ENCODE results near the gene MYO18B.

Gene MYO18B

DNA sequence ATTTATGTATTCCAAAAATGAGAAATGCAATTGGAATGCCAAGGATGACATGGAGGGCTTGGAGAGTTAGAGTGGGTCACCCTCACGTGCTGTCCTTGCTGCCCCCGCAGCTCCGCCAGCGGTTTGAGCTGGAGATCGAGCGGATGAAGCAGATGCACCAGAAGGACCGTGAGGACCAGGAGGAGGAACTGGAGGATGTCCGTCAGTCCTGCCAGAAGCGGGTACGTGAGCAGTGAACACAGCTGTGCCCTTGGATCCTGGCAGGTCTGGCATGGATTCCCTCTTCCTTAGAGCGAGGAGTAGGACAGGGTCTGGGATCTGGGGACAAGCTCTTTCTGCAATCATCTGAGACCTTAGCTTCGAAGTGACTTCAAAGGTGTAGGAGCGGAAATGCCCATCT is 166.2 kb downstream of the MYO18B start:
- no peak for DNase-seq (ENCODE audit: low read depth)
- no peak overlapping the region for H3K4me3 ChIP-seq (ENCODE audit: control insufficient read depth, low read depth, low read length)
- TF ChIP-seq CTCF (IDR thresholded peaks at IDR 0.05; ENCODE audit: control insufficient read depth, insufficient read depth, low read depth, low read length, missing control alignments), result no peak

GRCh38 chr22:25908755-25909154 is 166.8 kb downstream of the MYO18B start:
- no peak overlapping the region for H3K4me3 ChIP-seq (ENCODE audit: control insufficient read depth, low read depth, low read length)
- DNase-seq (ENCODE audit: low read depth), result no peak
- no peak for TF ChIP-seq CTCF (IDR thresholded peaks at IDR 0.05; ENCODE audit: control insufficient read depth, insufficient read depth, low read depth, low read length, missing control alignments)

DNA sequence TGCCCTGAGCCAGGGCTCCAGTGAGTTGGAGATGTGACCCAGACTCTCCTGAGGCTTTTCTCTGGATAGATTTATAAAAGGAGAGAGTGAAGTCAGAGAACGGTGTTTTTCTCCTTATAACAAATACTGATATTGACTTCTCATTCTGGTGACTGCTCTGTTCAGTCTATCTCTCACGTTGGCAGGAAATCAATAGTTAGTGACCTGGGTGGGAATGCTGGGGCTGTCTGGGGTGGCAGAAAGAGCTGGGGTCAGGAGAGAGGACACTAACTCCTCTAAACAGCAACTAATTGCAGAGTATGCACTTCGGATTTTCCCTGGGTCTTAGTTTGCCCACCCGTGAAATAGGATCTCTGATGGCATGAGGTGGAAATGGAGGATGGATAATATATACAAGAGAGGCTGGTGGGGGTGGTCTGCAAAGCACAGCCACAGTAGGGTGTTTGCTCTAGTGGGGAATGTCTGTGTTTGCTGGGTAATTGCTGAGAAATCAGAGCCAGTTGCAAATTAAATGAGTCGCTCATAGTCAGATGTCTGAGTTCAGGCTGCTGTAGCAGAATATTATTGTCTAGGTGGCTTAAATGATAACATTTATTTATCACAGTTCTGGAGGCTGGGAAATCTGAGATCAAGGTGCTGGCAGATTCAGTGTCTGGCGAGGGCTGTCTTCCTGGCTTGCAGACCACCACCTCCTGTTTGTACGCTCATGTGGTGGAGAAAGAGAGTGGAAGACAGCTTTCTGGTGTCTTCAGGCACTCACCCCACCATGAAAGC is 167.8 kb downstream of the MYO18B start:
- no peak for TF ChIP-seq CTCF (IDR thresholded peaks at IDR 0.05; ENCODE audit: control insufficient read depth, insufficient read depth, low read depth, low read length, missing control alignments)
- no peak for DNase-seq (ENCODE audit: low read depth)
- no peak overlapping the region for H3K4me3 ChIP-seq (ENCODE audit: control insufficient read depth, low read depth, low read length)

DNA sequence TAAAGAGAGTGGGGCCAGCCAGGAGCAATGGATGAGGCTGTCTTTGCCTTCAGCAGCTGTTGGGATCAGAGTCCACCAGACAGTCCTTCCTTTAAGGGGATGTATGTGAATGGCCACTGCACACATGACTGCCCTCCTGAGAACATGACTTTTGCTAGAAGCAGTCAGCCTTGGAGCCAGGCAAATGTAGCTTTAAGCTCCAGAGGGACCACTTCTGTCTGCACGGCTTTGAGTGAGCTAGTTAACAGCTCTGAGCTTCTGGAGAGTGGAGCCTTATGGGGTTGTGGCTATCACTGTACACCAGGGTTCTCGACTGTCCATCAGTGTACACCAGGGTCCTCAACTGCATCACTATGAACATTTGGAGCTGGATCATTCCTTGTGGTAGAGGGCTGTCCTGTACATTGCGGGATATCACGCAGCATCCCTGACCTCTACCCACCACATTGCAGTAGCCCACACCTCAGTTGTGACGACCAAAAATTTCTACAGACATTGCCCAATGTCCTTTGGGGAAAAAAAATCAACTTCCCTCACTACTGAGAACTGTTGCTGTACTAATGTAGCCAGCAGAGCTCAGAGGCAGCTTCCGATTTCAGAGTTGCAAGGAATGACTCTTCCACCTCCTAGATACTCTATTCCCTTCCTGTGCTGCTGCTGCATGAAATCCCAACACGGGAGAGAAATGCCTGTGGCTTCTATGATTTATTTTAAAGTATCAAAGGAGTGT is 169.4 kb downstream of the MYO18B start:
- no peak for DNase-seq (ENCODE audit: low read depth)
- TF ChIP-seq CTCF (IDR thresholded peaks at IDR 0.05; ENCODE audit: control insufficient read depth, insufficient read depth, low read depth, low read length, missing control alignments), result no peak
- H3K4me3 ChIP-seq (ENCODE audit: control insufficient read depth, low read depth, low read length), result no peak overlapping the region

DNA sequence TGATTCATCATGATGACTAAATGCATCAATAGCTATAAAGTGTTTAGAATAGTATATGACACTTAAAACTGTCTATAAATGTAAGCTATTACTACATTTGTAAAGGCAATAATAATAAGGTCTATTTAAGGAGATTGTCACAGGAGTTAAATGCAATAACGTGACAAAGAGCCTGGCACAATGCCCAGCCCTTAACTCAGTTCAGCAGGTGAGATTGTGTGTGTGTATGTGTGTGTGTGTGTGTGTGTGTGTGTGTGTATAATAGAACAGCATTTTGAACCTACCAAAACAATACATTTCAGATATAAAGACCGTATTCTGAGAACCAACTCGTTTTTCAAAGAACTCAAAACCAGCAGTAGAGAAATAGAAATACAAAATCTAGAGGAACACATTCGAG is 177.5 kb downstream of the MYO18B start:
- no peak overlapping the region for H3K4me3 ChIP-seq (ENCODE audit: control insufficient read depth, low read depth, low read length)
- DNase-seq (ENCODE audit: low read depth), result no peak
- no peak for TF ChIP-seq CTCF (IDR thresholded peaks at IDR 0.05; ENCODE audit: control insufficient read depth, insufficient read depth, low read depth, low read length, missing control alignments)

- DNase-seq (ENCODE audit: low read depth), result no peak
- no peak for TF ChIP-seq CTCF (IDR thresholded peaks at IDR 0.05; ENCODE audit: control insufficient read depth, insufficient read depth, low read depth, low read length, missing control alignments)
- H3K4me3 ChIP-seq (ENCODE audit: control insufficient read depth, low read depth, low read length), result no peak overlapping the region
These were observed 180.2 kb downstream of the MYO18B start for GRCh38 chr22:25922141-25922540.

All from AG09309 (cell line).